Endothelial cell of umbilical vein (primary cell): ENCODE results near the gene PLA2G4C. TPM values are rescaled to one million over a fixed set of nuclear protein-coding genes. Genes with fewer than 3 reads are reported as not detected.

Experiments
- BruUV-seq: library from RNA; stranded (reverse); fragments of 400-500 nt; replicated peaks from 2 replicates; lab custom pipeline; 2021; lab: Mats Ljungman, UMichigan
- CTCF ChIA-PET: fragments of 300-600, 350-600 bp; sonication (Branson Sonifier 250); formaldehyde crosslinking; loops from one replicate; lab custom pipeline; 2021; ENCODE audit warnings: antibody characterized with exemption, inconsistent platforms; lab: Charles Lee
- POLR2A ChIA-PET: fragments of 300-600, 350-600 bp; sonication (Branson Sonifier 250); formaldehyde crosslinking; loops from one replicate; lab custom pipeline; 2021; ENCODE audit warnings: antibody characterized with exemption, inconsistent platforms; lab: Charles Lee
- DNase-seq: peaks from one replicate; pipeline ENCODE4 v3.0.0-alpha.2; 2011; ENCODE audit warnings: low read depth, low spot score
- FAIRE-seq: peaks from 2 replicates; lab custom pipeline; 2011; peaks lifted over from hg19 to GRCh38; lab: Jason Lieb, UNC
- H2AFZ ChIP-seq: 2 replicates; pipeline ENCODE4 v1.6.0; 2012; ENCODE audit warnings: low read depth, low read length, control low read depth, inconsistent platforms
- H3K27ac ChIP-seq: 2 replicates; pipeline ENCODE4 v1.5.1; 2011; ENCODE audit warnings: low read depth, mild to moderate bottlenecking, control low read depth, low read length, moderate library complexity; ENCODE audit not compliant: insufficient read depth
- H3K27me3 ChIP-seq, 2 experiments: 2 replicates each; pipeline versions ENCODE4 v1.6.0 to v1.6.1; 2011; ENCODE audit warnings: low read length in 2 of 2, mixed read lengths in 1 of 2; ENCODE audit not compliant: control insufficient read depth in 2 of 2, insufficient read depth in 2 of 2
- H3K36me3 ChIP-seq, 2 experiments: 2 replicates in 1 of 2; 3 replicates in 1 of 2; pipeline ENCODE4 v1.5.1; 2011; ENCODE audit warnings: low read length in 2 of 2, mild to moderate bottlenecking in 1 of 2, moderate library complexity in 1 of 2; ENCODE audit not compliant: control insufficient read depth in 2 of 2, insufficient read depth in 2 of 2; ENCODE audit errors: extremely low read depth in 1 of 2
- H3K4me1 ChIP-seq: 3 replicates; pipeline ENCODE4 v1.5.1; 2011; ENCODE audit warnings: mild to moderate bottlenecking, low read length; ENCODE audit not compliant: control insufficient read depth, insufficient read depth; ENCODE audit errors: extremely low read depth
- H3K4me2 ChIP-seq: 2 replicates; pipeline ENCODE4 v1.6.1; 2011; ENCODE audit warnings: low read length, control low read depth, mixed read lengths; ENCODE audit not compliant: insufficient read depth
- H3K4me3 ChIP-seq, 3 experiments: fragments of 200-600 bp in 1 of 3; sonication (generic), shearing (Covaris generic) in 1 of 3; replicated peaks in 1 of 3; 2 replicates each; pipeline ENCODE4 v1.5.1; 2011 to 2016; ENCODE audit warnings: control low read depth in 3 of 3, low read length in 3 of 3, mild to moderate bottlenecking in 2 of 3, inconsistent platforms in 1 of 3, low read depth in 1 of 3, moderate library complexity in 1 of 3; ENCODE audit not compliant: insufficient read depth in 1 of 3
- H3K79me2 ChIP-seq: 2 replicates; pipeline ENCODE4 v1.6.0; 2012; ENCODE audit warnings: low read length, inconsistent platforms; ENCODE audit not compliant: control insufficient read depth, insufficient read depth
- H3K9ac ChIP-seq: replicated peaks from 2 replicates; pipeline ENCODE3; 2011; ENCODE audit warnings: low read length, control low read depth; ENCODE audit not compliant: insufficient read depth; ENCODE audit errors: extremely low read depth
- H3K9me1 ChIP-seq: replicated peaks from 3 replicates; pipeline ENCODE4 v1.6.0; 2011; ENCODE audit warnings: mild to moderate bottlenecking, low read length; ENCODE audit not compliant: control insufficient read depth, insufficient read depth; ENCODE audit errors: extremely low read depth
- H3K9me3 ChIP-seq: replicated peaks from 2 replicates; pipeline ENCODE4 v1.5.1; 2012; ENCODE audit warnings: low read length, inconsistent platforms; ENCODE audit not compliant: control insufficient read depth, insufficient read depth
- H4K20me1 ChIP-seq: replicated peaks from 2 replicates; pipeline ENCODE3; 2011; ENCODE audit warnings: mild to moderate bottlenecking, low read length; ENCODE audit not compliant: control insufficient read depth, insufficient read depth; ENCODE audit errors: extremely low read depth
- EZH2 ChIP-seq: IDR thresholded peaks from 2 replicates; pipeline ENCODE4 v1.6.1; 2012; ENCODE audit warnings: borderline replicate concordance, low read depth, mild to moderate bottlenecking, moderate library complexity, low read length, inconsistent platforms; ENCODE audit not compliant: severe bottlenecking
- FOS ChIP-seq: IDR thresholded peaks from 2 replicates; pipeline ENCODE4 v1.6.1; 2011; ENCODE audit warnings: mild to moderate bottlenecking, low read length, moderate library complexity, borderline replicate concordance; ENCODE audit not compliant: insufficient read depth
- GATA2 ChIP-seq: IDR thresholded peaks from 2 replicates; pipeline ENCODE4 v1.7.0; 2011; ENCODE audit warnings: low read depth, mild to moderate bottlenecking, moderate library complexity, mixed read lengths, low read length; ENCODE audit not compliant: insufficient read length, insufficient read depth
- JUN ChIP-seq: IDR thresholded peaks from 2 replicates; pipeline ENCODE4 v1.6.1; 2011; ENCODE audit warnings: borderline replicate concordance, low read depth; ENCODE audit not compliant: insufficient read length, insufficient read depth
- POLR2A ChIP-seq: IDR thresholded peaks from 2 replicates; pipeline ENCODE4 v1.6.1; 2012; ENCODE audit warnings: low read depth, mild to moderate bottlenecking, control low read depth, low read length
- POLR2AphosphoS5 ChIP-seq: IDR thresholded peaks from 2 replicates; pipeline ENCODE4 v1.6.1; 2012; ENCODE audit warnings: low read depth, mild to moderate bottlenecking, control low read depth, low read length, moderate library complexity; ENCODE audit not compliant: insufficient read depth
- dilution Hi-C: fragments of 300-500 bp; cut with MboI; formaldehyde crosslinking; loops from one replicate; pipeline ENCODE4 v1.15.0; 2019; ENCODE audit warnings: low sequenced_read_pairs; ENCODE audit not compliant: extremely low pct_ligation_motif_present
- intact Hi-C: fragments of 100-400 bp; cut with micrococcal nuclease; formaldehyde crosslinking; loops from one replicate; pipeline ENCODE4 v1.10.0; 2022
- polyA plus RNA-seq, 4 experiments: library from polyadenylated mRNA; depleted of rRNA in 3 of 4; stranded (reverse) in 3 of 4; unstranded in 1 of 4; fragments of >200 nt; gene quantifications; 2 replicates each; pipeline versions ENCODE4 v1.2.1 to v1.2.3, GENCODE V29; 2011 to 2012; ENCODE audit warnings: missing spikeins in 1 of 4
- total RNA-seq: library from RNA; stranded (reverse); gene quantifications from 2 replicates; pipeline ENCODE4 v1.2.3, GENCODE V29; 2021
- TF ChIP-seq, protein P1 (sequence below), 2 donors: IDR thresholded peaks; 1 replicate in 1 of 2; 2 replicates in 1 of 2; pipeline ENCODE4 v1.5.1; 2011; ENCODE audit warnings: low read length in 2 of 2, mild to moderate bottlenecking in 2 of 2, moderate library complexity in 2 of 2, control low read depth in 1 of 2, inconsistent platforms in 1 of 2, low read depth in 1 of 2; ENCODE audit not compliant: insufficient read depth in 1 of 2; ENCODE audit errors: extremely low read depth in 1 of 2

Gene PLA2G4C
- total and polyA plus RNA-seq, 2 donors (not counting 3 experiments of a cell fraction or from before 2014, with no cell fraction given): 53.1 to 63.4 TPM

DNA sequence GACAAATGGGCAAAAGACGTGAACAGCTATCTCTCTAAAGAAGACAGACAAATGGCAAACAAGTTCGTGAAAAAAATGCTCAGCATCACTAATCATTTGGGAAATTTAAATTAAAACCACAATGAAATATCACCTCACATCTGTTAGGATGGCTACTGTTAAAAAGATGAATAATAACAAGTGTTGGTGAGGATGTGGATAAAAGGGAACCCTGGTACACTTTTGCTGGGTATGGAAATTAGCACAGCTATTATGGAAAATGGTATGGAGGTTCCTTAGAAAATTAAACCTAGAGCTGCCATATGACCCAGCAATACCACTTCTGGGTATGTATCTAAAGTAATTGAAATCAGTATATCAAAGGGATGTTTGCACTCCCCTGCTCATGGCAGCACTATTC is 73.9 kb downstream of the PLA2G4C start:
- no peak for TF ChIP-seq EZH2
- no peak for TF ChIP-seq FOS
- no peak for TF ChIP-seq POLR2AphosphoS5
- TF ChIP-seq, protein P1, sequence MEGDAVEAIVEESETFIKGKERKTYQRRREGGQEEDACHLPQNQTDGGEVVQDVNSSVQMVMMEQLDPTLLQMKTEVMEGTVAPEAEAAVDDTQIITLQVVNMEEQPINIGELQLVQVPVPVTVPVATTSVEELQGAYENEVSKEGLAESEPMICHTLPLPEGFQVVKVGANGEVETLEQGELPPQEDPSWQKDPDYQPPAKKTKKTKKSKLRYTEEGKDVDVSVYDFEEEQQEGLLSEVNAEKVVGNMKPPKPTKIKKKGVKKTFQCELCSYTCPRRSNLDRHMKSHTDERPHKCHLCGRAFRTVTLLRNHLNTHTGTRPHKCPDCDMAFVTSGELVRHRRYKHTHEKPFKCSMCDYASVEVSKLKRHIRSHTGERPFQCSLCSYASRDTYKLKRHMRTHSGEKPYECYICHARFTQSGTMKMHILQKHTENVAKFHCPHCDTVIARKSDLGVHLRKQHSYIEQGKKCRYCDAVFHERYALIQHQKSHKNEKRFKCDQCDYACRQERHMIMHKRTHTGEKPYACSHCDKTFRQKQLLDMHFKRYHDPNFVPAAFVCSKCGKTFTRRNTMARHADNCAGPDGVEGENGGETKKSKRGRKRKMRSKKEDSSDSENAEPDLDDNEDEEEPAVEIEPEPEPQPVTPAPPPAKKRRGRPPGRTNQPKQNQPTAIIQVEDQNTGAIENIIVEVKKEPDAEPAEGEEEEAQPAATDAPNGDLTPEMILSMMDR (IDR thresholded peaks at IDR 0.05; ENCODE audit: extremely low read depth in 1 of 2, insufficient read depth in 1 of 2, low read depth in 1 of 2, low read length in 2 of 2): no peak
- no peak for TF ChIP-seq GATA2
- dilution Hi-C loops: no loop called here
- POLR2A ChIA-PET: no interaction called here

DNA sequence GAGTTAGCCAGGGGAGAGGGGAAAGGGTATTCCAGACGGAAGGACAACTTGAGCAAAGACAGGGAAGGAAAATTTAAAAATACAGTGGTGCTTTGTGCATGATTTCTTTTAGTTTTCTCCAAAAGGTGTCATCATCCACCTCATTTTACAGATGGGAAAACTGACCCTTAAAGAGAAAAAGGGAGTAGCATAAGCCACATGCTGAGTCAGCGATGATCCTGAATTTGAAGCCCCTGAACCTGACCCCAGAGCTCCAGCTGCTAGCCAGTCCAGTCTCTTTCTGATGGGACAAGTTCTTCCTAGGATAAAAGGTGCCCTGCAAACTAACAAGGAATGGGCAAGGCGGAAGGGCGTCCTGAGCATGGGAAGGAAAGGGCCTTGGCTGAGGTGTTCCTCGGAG is 77.0 kb downstream of the PLA2G4C start:
- H3K79me2 ChIP-seq: no peaks in the 10 kb centered on the region
- no TSS peak for BruUV-seq
- DNase-seq (no peak), FAIRE-seq (no peak)
- H3K4me2 ChIP-seq: no peak overlapping the region
- no peaks in the 10 kb centered on the region for H3K36me3 ChIP-seq
- intact Hi-C loops: no loop called here
- H3K27me3 ChIP-seq: no peaks in the 10 kb centered on the region
- H4K20me1 ChIP-seq: no peaks in the 10 kb centered on the region
- H3K9me3 ChIP-seq: no peaks in the 10 kb centered on the region
- no peak for TF ChIP-seq JUN
- TF ChIP-seq, protein P1 (IDR thresholded peaks at IDR 0.05; ENCODE audit: extremely low read depth in 1 of 2, insufficient read depth in 1 of 2, low read depth in 1 of 2, low read length in 2 of 2): no peak
- TF ChIP-seq GATA2: no peak
- no peak for TF ChIP-seq POLR2A
- no peak overlapping the region for H3K9ac ChIP-seq
- dilution Hi-C loops: no loop called here
- no peaks in the 10 kb centered on the region for H3K9me1 ChIP-seq
- H2AFZ ChIP-seq: no peak overlapping the region
- H3K27ac ChIP-seq: no peak overlapping the region
- no peaks in the 10 kb centered on the region for H3K4me1 ChIP-seq
- ChIA-PET POLR2A (no interaction called here), CTCF (interaction anchor here (1.3 kb wide), 1 partner anchor 11 kb away, joined by 3 read pairs; the partner anchor contains the start of gene CABP5)
- H3K4me3 ChIP-seq: no peak overlapping the region

More for the DNA sequence above, 73.9 kb downstream of the PLA2G4C start:
- DNase-seq (no peak), FAIRE-seq (no peak)
- Histone ChIP-seq H3K9me1 (no peaks in the 10 kb centered on the region), H3K27me3 (peaks cover 0 to 2% of the 10 kb centered on the region in 2 experiments), H3K36me3 (no peaks in the 10 kb centered on the region), H3K27ac (no peak overlapping the region), H4K20me1 (no peaks in the 10 kb centered on the region), H2AFZ (no peak overlapping the region), H3K9me3 (no peaks in the 10 kb centered on the region), H3K4me3 (no peak overlapping the region), H3K9ac (no peak overlapping the region), H3K4me1 (no peaks in the 10 kb centered on the region), H3K4me2 (no peak overlapping the region), H3K79me2 (no peaks in the 10 kb centered on the region)
- intact Hi-C loops: no loop called here
- CTCF ChIA-PET: no interaction called here
- no TSS peak for BruUV-seq
